IMR-90 (cell line): ENCODE results near the gene TAS2R38.

Experiments used
- BHLHE40 ChIP-seq: fragments of 150-350 bp; IDR thresholded peaks from 2 replicates; pipeline ENCODE4 v1.6.1; 2016; ENCODE audit warnings: mild to moderate bottlenecking, low read depth, low read length
- CEBPB ChIP-seq: IDR thresholded peaks from 2 replicates; pipeline ENCODE4 v1.6.1; 2012; ENCODE audit warnings: low read depth, low read length, improper control_type of control experiment
- CHD1 ChIP-seq: IDR thresholded peaks from 2 replicates; pipeline ENCODE4 v1.6.1; 2012; ENCODE audit warnings: low read depth, low read length, improper control_type of control experiment
- CTCF ChIP-seq: conservative IDR thresholded peaks from 2 replicates; pipeline ENCODE4 v1.5.1; 2012; ENCODE audit warnings: mild to moderate bottlenecking, low read depth, low read length, improper control_type of control experiment
- POLR2A ChIP-seq: IDR thresholded peaks from 2 replicates; pipeline ENCODE4 v1.6.1; 2012; ENCODE audit warnings: mild to moderate bottlenecking, low read depth, low read length
- SMC3 ChIP-seq: fragments of 150-350 bp; IDR thresholded peaks from 2 replicates; pipeline ENCODE4 v1.6.1; 2016; ENCODE audit warnings: low read depth, mild to moderate bottlenecking, antibody characterized with exemption, low read length, moderate library complexity

GRCh38 chr7:141993354-141993753 is 19.8 kb upstream of the TAS2R38 start:
- TF ChIP-seq CTCF (no peak), BHLHE40 (no peak), POLR2A (no peak), SMC3 (no peak), CHD1 (no peak), CEBPB (no peak)
